Activated CD4-positive, alpha-beta T cell treated with anti-CD3 and anti-CD28 coated beads, Interleukin-2, amount 10 ng/mL, durations not matched to agents 24 days and 14 days (primary cell): Measurements from ENCODE around the gene TIAL1. TPM values are rescaled to one million over a fixed set of nuclear protein-coding genes. Genes with fewer than 3 reads are reported as not detected.

ENCODE experiments used
- DNase-seq: peaks from one replicate; pipeline ENCODE4 v3.0.0; 2022
- H3K27ac Mint-ChIP-seq: one replicate; pipeline ENCODE4 v1.8.0; 2022; ENCODE audit warnings: mild to moderate bottlenecking, mixed read lengths
- H3K27me3 Mint-ChIP-seq: one replicate; pipeline ENCODE4 v1.8.0; 2022; ENCODE audit warnings: mixed read lengths
- H3K36me3 Mint-ChIP-seq: one replicate; pipeline ENCODE4 v1.8.0; 2022; ENCODE audit warnings: low read depth, mild to moderate bottlenecking, mixed read lengths
- H3K4me1 Mint-ChIP-seq: one replicate; pipeline ENCODE4 v1.8.0; 2021; ENCODE audit warnings: mixed read lengths
- H3K4me3 Mint-ChIP-seq: one replicate; pipeline ENCODE4 v1.8.0; 2022; ENCODE audit warnings: mild to moderate bottlenecking, moderate library complexity, mixed read lengths
- H3K9me3 Mint-ChIP-seq: one replicate; pipeline ENCODE4 v1.8.0; 2021; ENCODE audit warnings: mixed read lengths
- intact Hi-C: fragments of 100-400 bp; cut with micrococcal nuclease; formaldehyde crosslinking; loops from one replicate; pipeline ENCODE4 v1.15.1; 2023
- total RNA-seq: library from RNA; stranded (reverse); gene quantifications from 2 replicates; pipeline ENCODE4 v1.2.3, GENCODE V29; 2022

The TIAL1 gene
- total RNA-seq, 1 donor from 2014 or later: 218 TPM

DNA sequence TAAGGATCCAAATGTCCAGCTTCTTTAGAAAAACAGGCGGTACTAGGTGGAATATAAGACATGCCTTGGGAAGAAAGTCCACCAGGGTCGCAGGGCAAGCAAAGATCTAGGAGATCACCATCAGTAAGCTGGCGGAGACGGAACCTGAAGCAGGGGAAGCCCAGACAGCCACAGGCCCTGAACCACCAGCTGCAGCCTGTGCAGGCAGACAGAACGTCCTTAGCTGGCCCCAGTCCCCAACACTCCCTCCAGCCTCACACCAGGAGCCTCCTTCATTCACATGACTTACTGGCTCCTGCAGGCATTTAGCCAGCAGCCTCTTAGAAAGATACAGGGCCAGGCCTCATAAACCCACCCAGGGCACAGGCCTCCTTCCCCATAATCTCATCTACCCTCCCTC, 71.6 kb downstream of the TIAL1 start:
- Mint-ChIP-seq H3K27me3 (no peaks in the 10 kb centered on the region), H3K9me3 (no peaks in the 10 kb centered on the region), H3K4me3 (no peak overlapping the region), H3K27ac (no peak overlapping the region), H3K36me3 (peaks cover 69% of the 10 kb centered on the region), H3K4me1 (peaks cover 20% of the 10 kb centered on the region)
- DNase-seq: no peak
- intact Hi-C loops: no loop called here

DNA sequence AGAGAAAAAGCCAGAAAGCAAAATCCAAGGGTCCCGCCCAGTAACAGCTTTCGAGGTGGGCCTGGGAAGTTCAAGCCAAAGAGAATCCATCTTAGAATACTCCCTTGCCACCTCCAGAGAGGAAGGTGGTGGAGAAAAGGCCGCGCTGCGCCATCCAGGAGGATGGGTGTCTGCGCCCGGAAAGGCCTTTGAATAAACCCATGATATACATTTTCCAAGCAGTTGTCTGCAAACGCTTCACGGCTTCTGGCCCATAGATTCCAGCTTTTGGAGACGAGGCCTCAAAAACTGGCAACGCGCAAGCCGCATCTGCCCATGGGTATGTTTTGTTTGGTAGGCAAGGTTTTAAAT, 72.1 kb downstream of the TIAL1 start:
- intact Hi-C loops: no loop called here
- peaks cover 73% of the 10 kb centered on the region for H3K36me3 Mint-ChIP-seq
- no peaks in the 10 kb centered on the region for H3K27me3 Mint-ChIP-seq
- H3K4me3 Mint-ChIP-seq: no peak overlapping the region
- H3K9me3 Mint-ChIP-seq: no peaks in the 10 kb centered on the region
- H3K27ac Mint-ChIP-seq: no peak overlapping the region
- peaks cover 25% of the 10 kb centered on the region for H3K4me1 Mint-ChIP-seq
- no peak for DNase-seq

DNA sequence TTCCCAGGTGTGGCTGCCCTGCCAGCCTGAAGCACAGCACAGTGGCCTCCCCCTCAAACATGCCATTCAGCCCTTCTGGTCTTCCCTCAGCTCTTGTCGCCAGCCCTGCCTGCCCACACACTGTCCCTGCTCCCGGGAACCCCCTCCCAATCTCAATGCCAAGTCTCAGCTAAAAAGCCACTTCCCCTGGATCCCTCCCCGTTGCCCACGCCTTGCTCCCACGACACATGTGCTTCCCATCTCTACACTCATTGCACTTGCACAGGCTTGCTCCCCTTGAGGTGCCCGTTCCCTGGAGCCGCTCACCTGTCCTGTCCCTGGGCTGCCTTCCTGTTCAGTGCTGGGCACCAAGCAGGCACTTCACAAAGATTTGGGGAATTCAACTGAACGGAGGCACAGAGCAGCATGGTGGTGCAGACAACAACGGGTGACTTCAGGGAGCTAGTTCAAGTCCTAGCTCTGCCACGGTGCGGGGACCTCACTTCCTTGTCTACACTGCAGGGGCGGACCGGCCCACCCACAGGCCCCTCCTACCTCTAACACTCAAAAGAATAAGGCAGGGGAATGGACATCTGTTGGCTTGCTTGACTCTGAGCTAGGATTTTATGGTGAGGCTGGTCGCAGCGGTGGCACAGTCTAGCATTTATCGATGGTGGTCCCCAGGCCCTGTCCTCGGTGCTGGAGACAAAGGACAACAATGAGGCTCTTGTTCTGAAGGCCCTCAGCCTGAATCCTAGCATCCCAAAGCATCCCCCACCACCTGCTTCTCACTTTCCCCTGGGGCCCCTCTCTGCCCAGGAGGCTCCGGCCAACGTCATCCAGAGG, 72.7 kb downstream of the TIAL1 start:
- peak overlapping the region; percentile 15 for H3K27ac Mint-ChIP-seq
- no peaks in the 10 kb centered on the region for H3K27me3 Mint-ChIP-seq

More for the DNA sequence above, 72.7 kb downstream of the TIAL1 start:
- Mint-ChIP-seq H3K36me3 (peaks cover 74% of the 10 kb centered on the region), H3K4me3 (no peak overlapping the region), H3K4me1 (peaks cover 25% of the 10 kb centered on the region), H3K9me3 (no peaks in the 10 kb centered on the region)
- no peak for DNase-seq
- intact Hi-C loops: no loop called here

Other genes starting within 250 kb of the TIAL1 start
- 137 TPM in 2 replicates for gene RGS10, start 54.2 kb downstream of the TIAL1 start, total RNA-seq
- gene BAG3, start 54.4 kb upstream of the TIAL1 start, total RNA-seq: 27.7 and 29.1 TPM in 2 replicates
- 18.1 and 18.3 TPM in 2 replicates for gene INPP5F, start 129.1 kb upstream of the TIAL1 start, total RNA-seq